Measurements from ENCODE around the gene TMEM14C.

The TMEM14C gene

GRCh38 chr6:10696655-10697054 is 26.2 kb upstream of the TMEM14C start:
- Histone ChIP-seq H3K27ac (ENCODE audit: low read length) (no peak overlapping the region), H4K20me1 (ENCODE audit: insufficient read depth, low read length) (no peaks in the 10 kb centered on the region), H3F3A (ENCODE audit: insufficient read depth, low read length) (peaks cover 8% of the 10 kb centered on the region), H3K4me3 (ENCODE audit: low read length) (peak overlapping the region; percentile 84; the same call in 1 of the 2 replicates), H3K9ac (ENCODE audit: low read length) (no peak overlapping the region), H2AFZ (ENCODE audit: low read length) (no peak overlapping the region), H3K9me3 (replicated peaks; ENCODE audit: insufficient read depth, low read length) (no peaks in the 10 kb centered on the region), H3K27me3 (replicated peaks; ENCODE audit: insufficient read depth, low read length) (no peaks in the 10 kb centered on the region), H3K79me2 (ENCODE audit: low read length) (peaks cover 78% of the 10 kb centered on the region), H3K4me2 (ENCODE audit: low read depth, low read length) (peak overlapping the region; percentile 89), H3K9me2 (replicated peaks; ENCODE audit: insufficient read depth, low read length) (no peaks in the 10 kb centered on the region), H3K4me1 (ENCODE audit: low read length) (peaks cover 11% of the 10 kb centered on the region), H3K36me3 (replicated peaks; ENCODE audit: insufficient read depth, low read length) (no peaks in the 10 kb centered on the region)
- TF ChIP-seq EZH2phosphoT487 (IDR thresholded peaks at IDR 0.05; ENCODE audit: low read length) (no peak), EZH2 (optimal IDR thresholded peaks at IDR 0.05; ENCODE audit: low read depth, low read length) (no peak), CTCF (IDR thresholded peaks at IDR 0.05; ENCODE audit: low read length) (no peak)
- no peak for DNase-seq

- peak overlapping the region; percentile 64; the same call in 1 of the 2 replicates for H3K4me2 ChIP-seq (ENCODE audit: low read depth, low read length)
- peak overlapping the region; percentile 49 for H3K9ac ChIP-seq (ENCODE audit: low read length)
- H3K9me3 ChIP-seq (replicated peaks; ENCODE audit: insufficient read depth, low read length) = no peaks in the 10 kb centered on the region
- H4K20me1 ChIP-seq (ENCODE audit: insufficient read depth, low read length) = no peaks in the 10 kb centered on the region
- H2AFZ ChIP-seq (ENCODE audit: low read length) = peak overlapping the region; percentile 49
- no peaks in the 10 kb centered on the region; the same call in 1 of the 2 replicates for H3K36me3 ChIP-seq (replicated peaks; ENCODE audit: insufficient read depth, low read length)
- H3K4me1 ChIP-seq (ENCODE audit: low read length) = peaks cover 11% of the 10 kb centered on the region
- peak overlapping the region; percentile 38 for H3K4me3 ChIP-seq (ENCODE audit: low read length)
- peak; percentile 45 for DNase-seq
- H3K79me2 ChIP-seq (ENCODE audit: low read length) = no peaks in the 10 kb centered on the region
- H3K27ac ChIP-seq (ENCODE audit: low read length) = peak overlapping the region; percentile 75; the same call in 1 of the 2 replicates
- H3K9me2 ChIP-seq (replicated peaks; ENCODE audit: insufficient read depth, low read length) = no peaks in the 10 kb centered on the region
- H3F3A ChIP-seq (ENCODE audit: insufficient read depth, low read length) = peaks cover 17% of the 10 kb centered on the region
- no peak for TF ChIP-seq EZH2phosphoT487 (IDR thresholded peaks at IDR 0.05; ENCODE audit: low read length)
- no peak for TF ChIP-seq EZH2 (optimal IDR thresholded peaks at IDR 0.05; ENCODE audit: low read depth, low read length)
- no peak for TF ChIP-seq CTCF (IDR thresholded peaks at IDR 0.05; ENCODE audit: low read length)
- H3K27me3 ChIP-seq (replicated peaks; ENCODE audit: insufficient read depth, low read length) = no peaks in the 10 kb centered on the region
These were observed 8.9 kb upstream of the TMEM14C start for GRCh38 chr6:10713962-10714361.

- Histone ChIP-seq H2AFZ (ENCODE audit: low read length) (peak overlapping the region; percentile 80; the same call in 1 of the 2 replicates), H3K27me3 (replicated peaks; ENCODE audit: insufficient read depth, low read length) (no peaks in the 10 kb centered on the region), H3K9me3 (replicated peaks; ENCODE audit: insufficient read depth, low read length) (no peaks in the 10 kb centered on the region), H3K4me1 (ENCODE audit: low read length) (peaks cover 5% of the 10 kb centered on the region; the same call in 1 of the 2 replicates), H3K79me2 (ENCODE audit: low read length) (no peaks in the 10 kb centered on the region), H3K27ac (ENCODE audit: low read length) (no peak overlapping the region), H3F3A (ENCODE audit: insufficient read depth, low read length) (peaks cover 19% of the 10 kb centered on the region), H3K4me2 (ENCODE audit: low read depth, low read length) (peak overlapping the region; percentile 71; the same call in 1 of the 2 replicates), H3K36me3 (replicated peaks; ENCODE audit: insufficient read depth, low read length) (no peaks in the 10 kb centered on the region), H3K9ac (ENCODE audit: low read length) (no peak overlapping the region), H3K9me2 (replicated peaks; ENCODE audit: insufficient read depth, low read length) (no peaks in the 10 kb centered on the region), H3K4me3 (ENCODE audit: low read length) (no peak overlapping the region; the same call in 1 of the 2 replicates), H4K20me1 (ENCODE audit: insufficient read depth, low read length) (no peaks in the 10 kb centered on the region)
- DNase-seq = peak; percentile 31
- TF ChIP-seq EZH2phosphoT487 (IDR thresholded peaks at IDR 0.05; ENCODE audit: low read length) (no peak), EZH2 (optimal IDR thresholded peaks at IDR 0.05; ENCODE audit: low read depth, low read length) (no peak), CTCF (IDR thresholded peaks at IDR 0.05; ENCODE audit: low read length) (peak; percentile 6; the same call in 1 of the 2 replicates)
These were observed 3.4 kb upstream of the TMEM14C start for GRCh38 chr6:10719296-10719963.
